OCI-LY3 (cell line): Measurements from ENCODE around the gene JARID2.
A peak's percentile ranks its signal among the peaks of the same experiment; 100 is the strongest.

Experiments
- H2AFZ ChIP-seq: fragments of 200-600, 300-600 bp; shearing (Covaris generic); 2 replicates; pipeline ENCODE4 v1.6.0; 2014; ENCODE audit warnings: antibody characterized with exemption, low read depth, low read length
- H3K27ac ChIP-seq: fragments of 200-600, 300-600 bp; sonication (generic); 2 replicates; pipeline ENCODE4 v1.5.1; 2014; ENCODE audit warnings: mild to moderate bottlenecking, low read length, moderate library complexity, mixed read lengths
- H3K27me3 ChIP-seq: fragments of 200-600, 300-600 bp; sonication (generic); 2 replicates; pipeline ENCODE4 v1.6.1; 2014; ENCODE audit warnings: low read depth, low read length, mixed read lengths
- H3K36me3 ChIP-seq: fragments of 200-600, 300-600 bp; sonication (generic); replicated peaks from 2 replicates; pipeline ENCODE3; 2014; ENCODE audit warnings: low read depth, low read length, mixed read lengths
- H3K4me1 ChIP-seq: fragments of 300-600, 200-600 bp; sonication (generic); 2 replicates; pipeline ENCODE4 v1.6.1; 2014; ENCODE audit warnings: low read length, mixed read lengths
- H3K4me2 ChIP-seq: fragments of 200-600, 300-600 bp; sonication (generic); 2 replicates; pipeline ENCODE4 v1.6.1; 2014; ENCODE audit warnings: low read length, mixed read lengths
- H3K4me3 ChIP-seq: fragments of 300-600, 200-600 bp; sonication (generic); 2 replicates; pipeline ENCODE4 v1.5.1; 2014; ENCODE audit warnings: antibody characterized with exemption, mild to moderate bottlenecking, low read length, moderate library complexity
- H3K79me2 ChIP-seq: fragments of 300-600, 200-600 bp; shearing (Covaris generic); 2 replicates; pipeline ENCODE4 v1.6.1; 2014; ENCODE audit warnings: mild to moderate bottlenecking, low read length, mixed read lengths
- H3K9ac ChIP-seq: fragments of 300-600, 200-600 bp; shearing (Covaris generic); 2 replicates; pipeline ENCODE4 v1.6.0; 2014; ENCODE audit warnings: mild to moderate bottlenecking, low read length, moderate library complexity
- H3K9me3 ChIP-seq: fragments of 200-600, 300-600 bp; shearing (Covaris generic); 2 replicates; pipeline ENCODE4 v1.6.1; 2014; ENCODE audit warnings: low read length, mixed read lengths; ENCODE audit not compliant: insufficient read depth
- H4K20me1 ChIP-seq: fragments of 200-600, 300-600 bp; sonication (generic); 2 replicates; pipeline ENCODE4 v1.6.1; 2016; ENCODE audit warnings: low read length, mixed read lengths; ENCODE audit not compliant: insufficient read depth
- EZH2phosphoT487 ChIP-seq: fragments of 200-600 bp; shearing (Covaris generic); IDR thresholded peaks from 2 replicates; pipeline ENCODE4 v1.6.1; 2018; ENCODE audit warnings: antibody characterized with exemption, mixed run types, low read depth
- TF ChIP-seq, protein P1 (sequence below): fragments of 200-600, 300-600 bp; sonication (generic); IDR thresholded peaks from 2 replicates; pipeline ENCODE4 v1.5.1; 2014; ENCODE audit warnings: antibody characterized with exemption, low read length, low read depth

JARID2 gene

DNA sequence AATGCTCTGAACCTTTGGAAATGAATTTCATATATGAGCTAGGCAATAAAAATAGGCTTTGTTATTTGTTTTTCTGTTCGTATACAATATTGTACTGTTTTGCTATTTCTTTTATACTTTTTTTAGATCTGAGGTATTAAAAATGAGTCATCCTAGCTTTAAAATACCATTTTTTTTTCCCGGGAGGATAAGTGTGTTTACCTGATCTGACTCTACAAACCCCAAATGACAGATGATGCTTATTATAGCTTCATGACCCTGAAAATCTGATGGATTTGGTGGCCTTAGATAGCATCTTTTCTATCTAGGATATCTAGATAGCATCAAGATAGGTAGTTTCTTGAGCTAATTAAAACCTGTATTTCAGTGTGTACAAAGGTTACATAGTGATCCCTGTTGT, 210.6 kb downstream of the JARID2 start:
- no peak overlapping the region for H3K27ac ChIP-seq
- peaks cover 7% of the 10 kb centered on the region for H3K36me3 ChIP-seq
- H3K79me2 ChIP-seq: peaks cover 28% of the 10 kb centered on the region
- H3K27me3 ChIP-seq: no peaks in the 10 kb centered on the region
- H3K4me3 ChIP-seq: no peak overlapping the region
- peaks cover 51% of the 10 kb centered on the region for H4K20me1 ChIP-seq
- no peak for TF ChIP-seq EZH2phosphoT487
- TF ChIP-seq, protein P1, sequence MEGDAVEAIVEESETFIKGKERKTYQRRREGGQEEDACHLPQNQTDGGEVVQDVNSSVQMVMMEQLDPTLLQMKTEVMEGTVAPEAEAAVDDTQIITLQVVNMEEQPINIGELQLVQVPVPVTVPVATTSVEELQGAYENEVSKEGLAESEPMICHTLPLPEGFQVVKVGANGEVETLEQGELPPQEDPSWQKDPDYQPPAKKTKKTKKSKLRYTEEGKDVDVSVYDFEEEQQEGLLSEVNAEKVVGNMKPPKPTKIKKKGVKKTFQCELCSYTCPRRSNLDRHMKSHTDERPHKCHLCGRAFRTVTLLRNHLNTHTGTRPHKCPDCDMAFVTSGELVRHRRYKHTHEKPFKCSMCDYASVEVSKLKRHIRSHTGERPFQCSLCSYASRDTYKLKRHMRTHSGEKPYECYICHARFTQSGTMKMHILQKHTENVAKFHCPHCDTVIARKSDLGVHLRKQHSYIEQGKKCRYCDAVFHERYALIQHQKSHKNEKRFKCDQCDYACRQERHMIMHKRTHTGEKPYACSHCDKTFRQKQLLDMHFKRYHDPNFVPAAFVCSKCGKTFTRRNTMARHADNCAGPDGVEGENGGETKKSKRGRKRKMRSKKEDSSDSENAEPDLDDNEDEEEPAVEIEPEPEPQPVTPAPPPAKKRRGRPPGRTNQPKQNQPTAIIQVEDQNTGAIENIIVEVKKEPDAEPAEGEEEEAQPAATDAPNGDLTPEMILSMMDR: no peak
- peaks cover 29% of the 10 kb centered on the region for H3K4me1 ChIP-seq
- H3K9me3 ChIP-seq: no peaks in the 10 kb centered on the region
- H3K9ac ChIP-seq: no peak overlapping the region
- no peak overlapping the region for H2AFZ ChIP-seq
- no peak overlapping the region for H3K4me2 ChIP-seq

GRCh38 chr6:15457121-15457650, 211.3 kb downstream of the JARID2 start:
- Histone ChIP-seq H3K27me3 (no peaks in the 10 kb centered on the region), H3K4me2 (peak overlapping the region; percentile 59), H3K79me2 (peaks cover 28% of the 10 kb centered on the region), H3K4me3 (peak overlapping the region; percentile 51), H2AFZ (no peak overlapping the region), H3K36me3 (peaks cover 7% of the 10 kb centered on the region), H3K9ac (no peak overlapping the region), H3K4me1 (peaks cover 22% of the 10 kb centered on the region), H3K27ac (no peak overlapping the region), H3K9me3 (no peaks in the 10 kb centered on the region), H4K20me1 (peaks cover 46% of the 10 kb centered on the region)
- no peak for TF ChIP-seq EZH2phosphoT487
- TF ChIP-seq, protein P1: no peak

DNA sequence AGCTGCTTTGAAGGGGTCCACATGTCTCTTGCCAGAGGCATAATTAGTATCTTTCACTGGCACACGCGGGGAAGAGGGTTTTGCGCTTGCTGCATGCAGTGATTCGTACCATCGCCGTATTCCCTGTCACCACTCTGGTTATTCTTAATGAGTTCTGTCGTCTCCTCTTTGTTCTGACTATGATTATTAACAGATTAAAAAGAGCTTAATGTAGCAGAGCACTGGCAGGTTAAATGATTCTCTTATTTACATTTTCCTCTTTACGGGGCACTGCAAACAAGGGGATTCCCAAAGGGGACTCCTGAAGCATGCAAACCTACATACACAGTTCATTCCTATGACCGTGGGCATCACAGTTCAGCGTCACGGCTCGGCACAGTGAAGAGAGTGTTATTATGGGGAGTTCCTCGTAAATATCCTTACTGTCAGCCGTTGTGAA, 212.2 kb downstream of the JARID2 start:
- Histone ChIP-seq H3K27me3 (no peaks in the 10 kb centered on the region), H4K20me1 (peaks cover 41% of the 10 kb centered on the region), H3K36me3 (peaks cover 3% of the 10 kb centered on the region), H3K4me3 (peak overlapping the region; percentile 51), H3K9me3 (no peaks in the 10 kb centered on the region), H3K9ac (no peak overlapping the region), H2AFZ (no peak overlapping the region), H3K79me2 (peaks cover 28% of the 10 kb centered on the region), H3K27ac (no peak overlapping the region), H3K4me2 (peak overlapping the region; percentile 59), H3K4me1 (peaks cover 16% of the 10 kb centered on the region)
- TF ChIP-seq, protein P1: no peak
- TF ChIP-seq EZH2phosphoT487: no peak

- Histone ChIP-seq H4K20me1 (peaks cover 48% of the 10 kb centered on the region), H3K27me3 (no peaks in the 10 kb centered on the region), H3K9me3 (no peaks in the 10 kb centered on the region), H3K4me2 (no peak overlapping the region), H3K9ac (no peak overlapping the region), H3K36me3 (no peaks in the 10 kb centered on the region), H3K27ac (no peak overlapping the region), H3K4me1 (peaks cover 16% of the 10 kb centered on the region), H3K79me2 (peaks cover 39% of the 10 kb centered on the region), H2AFZ (no peak overlapping the region), H3K4me3 (no peak overlapping the region)
- TF ChIP-seq, protein P1: no peak
- no peak for TF ChIP-seq EZH2phosphoT487
These were observed 214.3 kb downstream of the JARID2 start for GRCh38 chr6:15460110-15460727.
